GM18511 (cell line): ENCODE results near the gene ARHGAP42.
A peak's percentile ranks its signal among the peaks of the same experiment; 100 is the strongest.
"Not testable (repeated sequence)": the region's sequence is repeated elsewhere in the genome, so short reads cannot be mapped to it uniquely, and the experiment has no call there.

Experiments
- ATAC-seq: cut with Tn5 transposase; IDR thresholded peaks from one replicate; pipeline ENCODE4 v1.9.1; 2021; ENCODE audit warnings: mild to moderate bottlenecking, moderate library complexity; ENCODE audit not compliant: unreplicated experiment

Gene ARHGAP42

DNA sequence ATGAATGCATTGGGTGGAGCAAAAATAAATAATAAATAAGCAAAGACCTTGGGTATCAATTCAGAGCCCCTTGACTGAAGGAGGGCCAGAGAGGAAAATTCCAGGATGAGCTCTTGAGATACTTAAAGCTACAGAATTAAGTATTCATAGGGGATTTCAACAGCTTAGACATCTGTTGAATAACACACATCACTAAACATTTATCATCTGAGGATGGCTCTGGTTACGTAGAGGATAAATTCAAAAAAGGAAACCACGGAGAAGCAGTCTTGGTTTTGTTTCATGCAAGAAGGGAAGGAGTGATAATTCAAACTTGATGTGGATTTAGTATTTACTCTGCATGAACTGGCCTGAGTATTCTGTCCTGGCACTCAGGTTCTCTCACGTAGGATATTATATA lies 29.8 kb downstream of the ARHGAP42 start:
- ATAC-seq, result no peak

- ATAC-seq, result no peak
Measured at GRCh38 chr11:100719362-100719761, 32.3 kb downstream of the ARHGAP42 start.

GRCh38 chr11:100719809-100720221 lies 32.7 kb downstream of the ARHGAP42 start:
- ATAC-seq, result no peak

- ATAC-seq, result no peak
Measured at GRCh38 chr11:100726680-100727079, 39.6 kb downstream of the ARHGAP42 start.

DNA sequence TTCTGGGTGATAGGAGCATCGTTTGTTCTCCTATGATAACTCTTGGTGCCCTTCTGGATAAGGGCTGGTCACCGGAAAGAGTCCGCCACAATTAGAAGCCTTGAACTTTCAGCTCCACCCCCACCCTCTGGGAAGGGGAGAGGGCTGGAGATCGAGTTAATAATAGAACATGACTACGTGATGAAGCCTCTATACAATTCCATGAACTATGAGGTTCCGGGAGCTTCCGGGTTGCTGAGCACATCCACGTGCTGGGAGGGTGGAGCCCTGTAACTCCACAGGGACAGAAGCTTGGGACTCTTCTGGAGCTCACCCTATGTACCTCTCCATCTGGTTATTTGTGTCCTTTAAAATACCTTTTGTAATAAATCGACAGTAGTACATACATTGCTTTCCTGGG lies 40.3 kb downstream of the ARHGAP42 start:
- ATAC-seq, result no peak

- ATAC-seq, result no peak
Measured at GRCh38 chr11:100730266-100730665, 43.2 kb downstream of the ARHGAP42 start.

GRCh38 chr11:100731471-100731870 lies 44.4 kb downstream of the ARHGAP42 start:
- ATAC-seq, result no peak

GRCh38 chr11:100732949-100733348 lies 45.9 kb downstream of the ARHGAP42 start:
- ATAC-seq, result no peak

- ATAC-seq, result peak; percentile 60
Measured at GRCh38 chr11:100734743-100735527, 47.8 kb downstream of the ARHGAP42 start.

DNA sequence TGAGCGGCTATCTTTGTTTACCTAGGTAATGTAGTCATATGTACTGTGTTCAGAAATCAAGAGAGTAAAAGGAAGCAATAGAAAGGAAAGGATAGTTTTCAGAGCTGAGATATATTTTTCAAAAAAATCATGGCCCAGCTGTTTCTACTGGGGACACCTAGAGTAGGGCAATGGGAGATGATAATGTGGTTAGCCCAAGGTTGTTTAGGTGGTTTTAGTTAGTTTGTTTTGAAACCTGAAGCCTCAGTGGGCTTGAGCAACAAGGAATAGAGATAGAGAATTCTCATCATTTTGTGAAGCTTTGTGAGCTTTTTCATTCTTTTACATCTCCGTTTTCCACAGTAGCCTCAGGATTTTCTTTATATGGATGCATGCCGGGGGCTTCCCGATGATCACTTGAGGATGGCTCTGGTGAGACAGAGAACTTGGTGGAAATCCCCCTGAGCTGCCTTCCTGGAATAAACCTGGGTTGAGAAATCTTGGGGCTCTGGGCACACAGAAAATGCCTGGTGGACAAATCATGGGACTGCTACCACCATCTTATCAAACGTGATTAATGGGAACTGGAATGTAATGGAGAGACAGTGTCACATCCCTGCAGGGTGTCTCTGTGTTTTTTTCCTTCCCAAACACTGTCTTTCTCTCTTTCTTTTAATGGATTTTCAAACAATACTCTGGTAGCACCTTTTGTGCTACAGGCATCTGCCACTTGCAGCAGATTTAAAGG lies 49.0 kb downstream of the ARHGAP42 start:
- no peak for ATAC-seq

DNA sequence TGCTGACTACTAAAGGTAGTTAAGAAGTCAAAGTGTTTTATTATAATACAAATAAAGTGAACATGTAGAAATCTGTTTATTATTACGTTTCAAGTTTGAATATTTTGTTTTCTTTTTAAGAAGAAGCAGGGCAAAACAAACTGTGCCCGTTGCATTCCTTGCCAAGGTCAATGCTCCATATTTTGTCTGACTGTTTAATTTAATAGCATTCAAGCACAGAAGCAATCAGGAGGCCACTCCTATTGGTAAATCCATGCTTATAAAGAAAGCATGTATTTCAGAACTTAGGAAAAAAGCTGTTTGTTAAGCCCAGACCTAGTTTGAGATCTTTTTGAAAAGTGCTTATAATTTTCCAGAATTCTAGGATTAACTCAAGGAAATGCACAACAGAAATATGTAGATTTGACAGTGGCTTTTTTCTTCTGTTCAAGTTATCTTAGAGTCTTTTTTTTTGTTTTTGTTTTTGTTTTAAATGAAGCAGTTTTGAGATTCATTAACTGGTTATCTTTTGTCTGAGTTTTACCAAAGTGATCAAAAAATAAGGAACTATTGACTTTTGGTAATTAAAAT lies 51.7 kb downstream of the ARHGAP42 start:
- no peak for ATAC-seq

DNA sequence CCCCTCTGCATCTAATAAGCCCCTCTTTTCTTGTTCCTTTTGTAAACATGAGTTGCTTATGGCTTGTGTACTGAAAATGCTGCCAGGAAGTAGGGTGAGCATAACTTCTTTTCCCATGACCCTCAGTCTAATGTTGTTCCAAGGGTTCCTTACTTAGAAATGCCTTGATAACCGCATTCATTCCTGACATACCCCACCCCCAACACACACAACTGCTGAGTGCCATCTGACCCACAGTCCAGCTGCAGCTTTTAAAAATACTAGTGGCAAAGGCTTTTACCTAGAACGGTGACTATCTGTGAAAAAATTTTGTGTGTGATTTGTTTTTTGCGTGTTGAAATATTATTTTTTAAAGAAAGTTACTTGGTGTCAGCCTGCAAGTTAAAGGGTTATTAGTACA lies 52.6 kb downstream of the ARHGAP42 start:
- no peak for ATAC-seq

DNA sequence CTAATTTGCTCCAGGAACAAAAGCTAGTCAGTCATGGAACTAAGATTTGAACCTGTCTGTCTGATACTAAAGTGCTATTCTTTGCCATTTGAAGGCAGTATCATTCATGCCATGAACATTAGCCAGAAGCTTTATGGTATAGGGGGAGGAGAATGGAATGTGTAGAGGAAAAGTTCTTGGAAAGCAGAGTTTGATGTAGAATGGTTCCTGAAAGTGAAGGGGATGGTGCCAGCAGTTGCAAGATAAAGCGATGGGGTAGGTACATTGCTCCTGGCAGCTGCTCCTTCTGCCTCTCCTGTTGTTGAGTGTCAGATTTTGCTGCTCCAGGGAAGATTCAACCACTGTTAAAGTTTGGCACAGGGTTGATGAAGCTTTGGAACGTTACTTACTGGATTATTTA lies 53.4 kb downstream of the ARHGAP42 start:
- no peak for ATAC-seq

DNA sequence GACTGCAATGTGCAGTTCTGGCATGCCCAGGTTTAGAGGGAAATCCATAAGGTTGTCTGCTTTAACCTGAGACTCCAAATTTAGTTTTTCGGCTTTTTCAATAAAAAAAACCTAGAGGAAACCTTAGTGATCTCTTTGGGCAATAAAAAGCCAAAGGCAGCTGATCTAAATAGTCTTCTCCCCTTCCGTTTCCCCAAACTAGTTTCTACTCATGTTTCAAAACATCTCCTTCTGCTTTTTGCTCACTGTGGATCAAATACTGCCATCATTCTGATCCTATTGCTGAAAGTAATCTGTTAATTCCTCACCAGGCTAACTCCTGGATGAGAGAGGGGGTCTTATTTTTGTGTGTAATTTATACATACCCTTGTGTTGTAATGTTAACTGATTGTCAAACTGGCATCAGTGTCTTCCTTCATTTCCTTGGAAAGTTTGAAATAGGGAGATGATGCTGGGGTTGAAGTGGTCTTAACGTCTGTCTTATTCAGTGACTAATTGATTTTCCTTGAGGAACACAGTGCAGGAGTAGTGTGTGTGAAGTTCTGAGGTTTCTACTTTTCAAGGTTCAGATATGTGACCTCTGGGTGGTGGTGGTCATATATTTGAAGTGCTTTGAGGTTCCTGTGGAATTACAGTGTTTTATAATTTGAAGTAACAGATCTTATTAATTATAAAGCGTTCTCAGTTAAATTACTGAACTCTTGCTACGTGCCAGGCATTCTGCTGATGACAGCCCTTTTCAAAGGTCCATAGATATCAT lies 55.0 kb downstream of the ARHGAP42 start:
- ATAC-seq, result peak; percentile 42

DNA sequence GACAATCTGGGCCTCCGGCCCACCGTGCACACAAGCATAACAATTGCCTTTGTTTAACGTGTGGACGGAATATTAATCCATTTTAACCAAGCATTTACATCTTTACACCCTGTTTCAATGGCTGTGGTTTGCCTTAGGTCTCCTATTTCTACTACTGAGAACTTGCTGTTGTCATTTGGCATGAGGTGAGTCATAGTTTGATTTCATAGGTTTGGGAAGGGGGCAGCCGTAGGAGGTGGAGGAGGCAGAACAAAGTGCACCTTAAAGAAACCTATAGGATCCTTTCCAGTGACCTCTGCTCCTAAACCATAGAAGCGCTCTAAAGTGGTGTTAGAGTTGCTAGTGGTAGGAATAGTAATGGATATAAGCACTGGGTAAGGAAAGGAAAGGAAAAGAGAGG lies 59.4 kb downstream of the ARHGAP42 start:
- ATAC-seq, result no peak

- no peak for ATAC-seq
Measured at GRCh38 chr11:100748153-100748552, 61.1 kb downstream of the ARHGAP42 start.

DNA sequence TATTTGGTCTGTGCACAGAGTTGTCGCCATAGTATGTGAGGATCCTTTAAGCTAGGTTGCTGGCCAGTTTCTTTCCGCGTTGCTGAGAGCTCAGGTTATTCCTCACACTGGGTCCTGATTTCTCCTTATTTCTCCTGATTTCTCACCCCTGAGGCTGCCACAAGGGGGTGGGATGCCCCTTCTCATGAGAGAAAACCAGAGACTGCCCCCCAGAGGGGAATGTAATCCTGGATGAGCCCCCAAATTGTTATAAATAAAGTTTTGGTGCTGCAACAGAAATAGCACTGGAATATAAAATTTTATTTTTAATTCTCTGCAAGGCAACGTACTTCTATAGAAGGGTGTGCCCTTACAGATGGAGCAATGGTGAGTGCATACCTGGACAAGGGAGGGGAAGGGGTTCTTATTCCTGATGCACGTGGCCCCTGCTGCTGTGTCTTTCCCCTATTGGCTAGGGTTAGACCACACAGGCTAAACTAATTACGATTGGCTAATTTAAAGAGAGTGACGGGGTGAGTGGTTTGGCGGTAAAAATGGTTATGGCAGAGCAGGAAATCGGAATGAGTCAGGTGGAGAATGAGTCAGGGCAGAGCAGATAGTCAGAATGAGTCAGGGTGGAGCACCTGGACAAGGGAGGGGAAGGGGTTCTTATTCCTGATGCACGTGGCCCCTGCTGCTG lies 62.9 kb downstream of the ARHGAP42 start:
- ATAC-seq, result not testable (repeated sequence)

- ATAC-seq, result not testable (repeated sequence)
Measured at GRCh38 chr11:100750566-100750891, 63.4 kb downstream of the ARHGAP42 start.

DNA sequence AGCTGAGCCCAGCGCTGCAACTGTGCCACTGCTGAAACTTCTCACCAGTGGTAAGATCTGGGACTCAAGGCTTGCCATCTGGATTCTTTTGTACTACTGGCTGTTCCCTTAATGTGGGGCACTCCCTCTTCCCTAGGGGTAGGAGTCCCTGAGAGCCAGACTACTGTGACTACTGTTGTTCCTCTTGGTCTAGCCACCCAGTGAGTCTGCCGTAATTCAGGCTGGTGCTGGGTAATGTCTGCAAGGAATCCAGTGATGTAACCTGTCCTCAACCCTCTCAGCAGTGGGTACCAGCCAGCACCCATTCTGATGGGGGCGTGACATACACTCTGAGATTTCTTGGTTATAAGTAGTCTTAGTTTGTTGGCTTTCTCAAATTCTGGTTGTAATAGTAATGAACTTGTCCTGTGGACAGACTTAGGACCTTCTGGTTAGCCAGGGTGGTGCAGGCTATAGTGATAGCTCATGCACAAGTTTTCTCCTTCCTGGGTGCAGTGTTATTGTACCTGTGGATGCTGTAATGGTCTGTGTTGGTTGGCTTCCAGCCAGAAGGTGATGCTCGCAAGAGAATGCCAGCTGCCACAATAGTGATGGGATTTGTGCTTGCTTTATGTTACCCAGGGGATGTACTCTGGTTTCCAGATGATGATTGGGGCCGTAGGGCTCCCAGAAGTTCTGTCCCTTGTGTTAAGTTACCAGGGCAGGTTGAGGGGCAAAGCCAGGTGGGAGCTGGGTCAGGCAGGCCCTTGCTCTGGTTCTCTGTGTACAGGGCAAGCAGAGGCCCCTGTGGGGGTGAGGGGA lies 65.5 kb downstream of the ARHGAP42 start:
- no peak for ATAC-seq

GRCh38 chr11:100753172-100753543 lies 66.1 kb downstream of the ARHGAP42 start:
- ATAC-seq, result no peak
